T47D (cell line): Measurements from ENCODE around the gene SREBF2.
A peak's percentile ranks its signal among the peaks of the same experiment; 100 is the strongest.

Experiments
- DNase-seq, 2 experiments: peaks; one replicate each; pipeline versions ENCODE4 v3.0.0 to v3.0.0-alpha.2; 2011 to 2012; ENCODE audit warnings: low read depth in 1 of 2, low spot score in 1 of 2
- JUND ChIP-seq: IDR thresholded peaks from 2 replicates; pipeline ENCODE4 v1.6.1; 2012; ENCODE audit warnings: low read depth
- in situ Hi-C: cut with HindIII; loops from 2 replicates; pipeline ENCODE4 v1.10.0; 2016; ENCODE audit warnings: low sequenced_read_pairs, low pct_unique_long_range_greater_than_20kb

SREBF2 gene

DNA sequence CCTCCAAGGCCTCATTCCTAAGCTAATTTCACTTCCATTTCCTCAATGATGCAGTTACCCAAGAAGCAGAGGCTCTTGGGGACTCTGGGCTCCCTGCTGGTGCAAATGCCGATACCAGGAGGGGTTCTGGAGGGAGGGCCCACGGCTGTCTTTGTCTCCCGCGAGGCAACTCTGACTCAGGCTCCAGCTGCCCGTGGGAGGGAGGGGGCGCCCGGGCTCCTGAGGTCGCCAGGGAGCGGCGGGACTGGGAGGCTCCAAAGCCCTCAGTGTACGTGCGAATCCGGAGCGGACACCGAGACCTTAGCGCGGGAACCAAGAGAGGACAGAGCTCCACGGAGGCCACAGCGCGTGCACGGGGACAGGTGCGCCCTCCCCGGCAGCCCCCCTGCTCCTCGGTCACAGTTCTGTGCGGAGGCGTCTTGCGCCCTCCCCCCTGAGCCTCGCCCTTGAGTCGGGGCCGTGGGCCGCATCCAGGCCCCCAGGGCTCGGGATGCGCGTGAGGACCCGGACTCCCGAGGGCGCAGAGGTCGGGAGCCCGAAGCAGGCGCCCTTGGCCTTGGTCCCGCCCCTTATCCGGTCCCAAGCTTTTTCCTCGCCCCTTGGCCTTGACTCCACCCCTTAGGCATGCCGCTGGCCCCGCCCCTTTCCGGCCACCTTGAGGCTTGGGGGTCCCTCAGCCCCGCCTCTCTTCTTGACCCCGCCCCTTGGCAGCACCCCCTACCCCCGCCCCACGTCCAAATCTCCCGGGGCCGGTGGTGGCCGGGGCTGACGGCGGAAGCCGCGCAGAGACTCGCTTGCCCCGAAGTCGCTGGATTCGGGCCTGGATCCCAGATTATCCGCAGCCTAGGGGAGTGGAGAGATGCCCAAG lies 86.7 kb downstream of the SREBF2 start:
- in situ Hi-C loops = no loop called here
- no peak for DNase-seq
- TF ChIP-seq JUND = no peak

GRCh38 chr22:41920271-41920976 lies 87.5 kb downstream of the SREBF2 start:
- DNase-seq = no peak
- in situ Hi-C loops = no loop called here
- no peak for TF ChIP-seq JUND

DNA sequence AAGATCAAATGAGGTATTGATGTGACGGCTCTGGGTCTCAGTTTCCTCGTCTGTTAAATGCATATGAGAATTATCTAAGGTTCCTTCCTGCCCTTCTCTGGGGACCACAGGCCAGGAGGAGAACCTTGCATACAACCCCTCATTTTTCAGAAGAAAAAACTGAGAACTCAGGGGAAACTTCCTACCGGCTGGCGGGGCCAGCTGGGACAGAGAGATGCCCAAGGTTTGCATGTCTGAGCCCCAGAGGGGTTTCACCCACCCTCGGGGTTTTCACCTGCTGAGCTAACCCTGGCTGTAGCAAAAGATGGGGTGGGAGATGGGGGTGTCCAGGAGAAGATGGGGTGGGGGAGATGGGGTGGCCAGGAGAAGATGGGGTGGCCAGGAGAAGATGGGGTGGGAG lies 89.4 kb downstream of the SREBF2 start:
- TF ChIP-seq JUND = no peak
- DNase-seq = no peak
- in situ Hi-C loops = no loop called here

DNA sequence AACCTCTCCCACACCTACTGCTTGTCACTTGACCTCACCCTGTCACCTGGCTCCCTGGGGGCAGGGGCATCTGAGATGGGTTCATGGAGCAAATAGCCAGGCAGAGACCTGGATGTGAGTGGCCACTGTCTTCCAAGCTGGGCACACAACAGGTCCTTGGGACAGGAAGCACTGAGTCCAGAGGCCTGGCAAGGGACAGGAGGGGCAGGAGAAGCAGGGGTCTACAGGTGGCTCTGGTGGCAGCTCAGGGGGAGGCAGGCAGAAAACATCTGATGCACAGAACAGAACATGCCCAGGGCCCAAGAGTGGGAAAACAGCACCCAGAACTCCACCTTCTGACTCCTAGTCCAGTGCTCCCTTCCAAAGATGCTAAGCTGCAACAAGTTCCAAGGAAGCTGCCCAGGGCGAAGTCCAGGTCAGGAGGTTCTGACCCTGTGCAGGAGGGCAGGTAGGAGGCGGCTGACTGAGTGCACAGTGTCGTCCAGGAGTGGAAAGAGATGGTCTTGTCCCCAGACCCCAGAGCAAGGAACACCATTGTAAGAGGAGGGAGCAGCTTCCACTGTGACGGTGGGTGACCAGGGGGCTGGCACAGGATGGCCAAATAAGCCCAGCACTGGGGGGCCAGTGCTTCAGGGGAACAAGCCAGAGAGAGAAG lies 90.2 kb downstream of the SREBF2 start:
- no peak for TF ChIP-seq JUND
- in situ Hi-C loops = no loop called here
- DNase-seq = no peak

DNA sequence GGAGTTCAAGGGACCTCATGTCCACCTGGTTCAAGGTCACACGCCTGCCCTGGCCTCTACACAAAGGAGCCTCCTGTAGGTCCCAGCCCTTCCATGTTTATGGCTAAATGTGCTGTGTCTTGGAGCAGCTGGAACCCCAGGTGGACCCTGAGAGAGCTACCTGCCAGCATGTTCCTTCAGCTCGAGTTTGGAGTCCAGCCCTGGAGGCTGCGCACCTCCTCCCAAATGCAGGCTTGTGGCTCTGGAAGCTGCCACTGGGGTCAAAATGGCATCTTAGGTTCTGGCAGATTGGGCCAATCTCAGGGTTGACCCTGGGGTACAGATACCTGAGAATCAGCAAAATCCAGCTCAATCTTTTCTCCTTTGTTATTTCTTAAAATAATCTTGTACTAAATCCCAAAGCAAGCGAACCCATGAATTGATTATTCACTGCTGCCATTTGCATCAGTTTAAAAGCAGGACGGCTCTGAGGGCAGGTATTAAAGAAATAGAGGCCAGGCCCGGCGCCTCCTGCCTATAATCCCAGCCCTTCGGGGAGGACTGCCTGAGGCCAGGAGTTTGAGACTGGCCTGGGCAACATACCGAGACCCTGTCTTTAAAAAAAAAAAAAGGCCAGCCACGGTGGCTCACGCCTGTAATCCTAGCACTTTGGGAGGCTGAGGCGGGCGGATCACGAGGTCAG lies 90.8 kb downstream of the SREBF2 start:
- in situ Hi-C loops = no loop called here
- DNase-seq = no peak
- no peak for TF ChIP-seq JUND

GRCh38 chr22:41925783-41926460 lies 93.0 kb downstream of the SREBF2 start:
- no peak for TF ChIP-seq JUND
- in situ Hi-C loops = no loop called here
- peak in 1 of 2 experiments; percentile 58 for DNase-seq

GRCh38 chr22:41927813-41928212 lies 94.9 kb downstream of the SREBF2 start:
- no peak for DNase-seq
- in situ Hi-C loops = no loop called here
- TF ChIP-seq JUND = no peak

DNA sequence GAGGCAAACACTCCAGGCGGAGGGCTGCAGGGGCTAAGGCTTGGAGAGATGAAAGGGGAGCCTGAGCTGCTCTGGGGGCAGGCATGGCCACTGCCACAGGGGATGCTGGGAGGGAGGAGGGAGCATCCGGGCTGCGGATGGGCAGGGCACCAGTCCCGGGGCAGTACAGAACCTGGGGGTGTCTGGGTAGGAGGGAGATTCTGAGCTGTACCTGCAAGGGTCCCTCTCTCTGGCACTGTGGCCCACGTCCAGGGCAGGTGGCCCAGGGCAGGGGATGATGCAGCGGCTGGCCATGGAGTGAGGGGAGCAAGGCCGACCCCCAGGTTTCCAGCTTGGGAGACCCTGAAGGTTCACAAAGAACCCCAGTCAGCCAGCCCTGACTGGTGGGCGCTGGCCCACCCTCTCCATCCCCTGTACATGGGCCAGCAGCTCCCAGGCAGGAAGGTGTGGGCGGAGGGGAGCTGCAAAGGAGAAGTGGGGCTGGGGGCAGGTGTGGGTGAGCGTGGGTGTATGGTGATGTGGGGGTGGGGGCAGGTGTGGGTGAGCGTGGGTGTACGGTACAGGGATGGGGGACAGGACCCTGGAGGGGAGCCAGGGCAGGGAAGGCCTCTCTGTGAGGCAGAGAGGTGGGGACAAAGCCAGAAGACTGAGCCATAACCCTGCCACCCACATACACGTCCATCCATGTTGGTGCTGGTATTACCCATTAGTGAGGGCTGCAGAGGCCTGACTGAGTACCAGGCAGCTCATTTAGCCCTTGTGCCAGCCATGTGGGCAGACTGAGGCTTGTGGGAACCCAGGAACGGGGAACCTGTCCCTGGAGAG lies 95.9 kb downstream of the SREBF2 start:
- TF ChIP-seq JUND = no peak
- in situ Hi-C loops = no loop called here
- DNase-seq = no peak

DNA sequence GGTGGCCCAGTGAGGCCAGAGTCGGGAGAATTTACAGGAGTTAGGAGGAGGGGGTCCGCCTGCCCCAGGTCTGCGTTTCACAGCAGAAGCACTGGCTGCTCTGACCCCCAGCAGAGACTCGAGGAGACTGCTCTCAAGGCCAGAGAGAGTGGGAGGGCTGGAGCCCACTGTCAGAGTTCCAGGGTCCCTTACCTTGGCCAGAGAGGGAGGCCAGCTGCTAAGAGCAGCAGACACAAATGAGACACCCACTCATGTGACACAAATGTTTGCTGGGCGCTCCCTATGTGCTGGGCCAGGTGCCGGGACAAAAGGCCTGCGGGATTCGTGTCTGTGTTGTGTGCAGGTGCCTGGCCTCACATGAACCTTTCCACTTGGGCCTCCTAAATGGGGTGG lies 96.5 kb downstream of the SREBF2 start:
- in situ Hi-C loops = no loop called here

DNA sequence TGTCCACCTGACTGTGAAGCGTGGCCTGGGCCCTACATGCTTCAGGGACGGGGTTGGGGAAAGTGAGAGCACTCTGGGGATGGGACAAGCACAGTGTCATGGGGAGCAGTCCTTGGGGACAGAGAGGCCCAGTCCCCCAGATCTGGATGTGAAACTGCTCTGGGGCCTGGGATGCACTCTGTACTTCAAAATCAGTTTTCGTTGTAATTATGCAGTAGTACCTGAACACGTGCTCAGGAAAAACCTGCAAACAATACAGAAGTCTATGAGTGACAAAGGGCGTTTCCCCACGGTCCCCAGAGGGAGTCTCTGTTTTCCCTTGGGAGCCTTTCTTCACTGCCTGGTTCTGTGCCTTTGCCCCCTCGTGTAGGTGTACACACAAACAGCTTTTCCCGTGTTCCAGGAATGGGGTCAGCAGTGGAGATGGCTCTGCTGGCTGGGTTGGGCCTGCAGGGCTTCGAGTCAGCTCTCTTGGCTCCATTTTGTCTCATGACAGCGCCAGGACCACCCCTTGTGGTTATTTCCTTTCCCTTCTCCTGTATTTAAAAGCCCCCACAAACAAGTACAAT lies 98.9 kb downstream of the SREBF2 start:
- TF ChIP-seq JUND = no peak
- DNase-seq = no peak
- in situ Hi-C loops = no loop called here

More for the DNA sequence above, 96.5 kb downstream of the SREBF2 start:
- no peak for DNase-seq
- no peak for TF ChIP-seq JUND

DNA sequence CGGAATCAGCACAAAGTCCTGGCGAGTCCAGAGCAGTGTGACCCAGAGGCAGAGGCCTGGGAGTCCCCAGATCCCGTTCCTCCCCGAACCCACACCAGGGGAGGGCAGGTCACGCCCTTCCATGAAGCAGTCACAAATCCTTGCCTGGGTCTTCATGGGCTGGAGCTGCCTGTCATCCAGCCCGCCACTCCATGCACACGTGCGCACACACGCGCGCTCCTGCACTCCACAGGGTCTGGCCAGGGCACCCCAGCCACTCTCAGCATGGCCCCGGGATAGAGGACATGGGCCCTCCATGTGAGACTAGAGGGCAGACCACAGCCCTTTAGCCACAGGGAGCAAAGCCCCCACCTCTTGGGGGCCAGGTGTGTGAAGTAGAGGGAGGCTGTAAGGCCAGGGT lies 99.4 kb downstream of the SREBF2 start:
- no peak for DNase-seq
- no peak for TF ChIP-seq JUND
- in situ Hi-C loops = no loop called here
